Lower leg skin (tissue), 3 donors: ENCODE results near the gene KRT13.

Source experiments
- CTCF ChIP-seq, 3 donors: fragments of 450-650 bp; IDR thresholded peaks; one replicate each; pipeline ENCODE4 v1.5.1; 2016; ENCODE audit warnings: antibody characterized with exemption in 3 of 3, mild to moderate bottlenecking in 3 of 3, moderate library complexity in 2 of 3
- POLR2A ChIP-seq, 2 donors: fragments of 450-650 bp; IDR thresholded peaks; one replicate each; pipeline ENCODE4 v1.6.1; 2016 to 2017; ENCODE audit warnings: antibody characterized with exemption in 2 of 2, mild to moderate bottlenecking in 1 of 2, moderate library complexity in 1 of 2

- no peak for TF ChIP-seq CTCF (IDR thresholded peaks at IDR 0.05)
- no peak for TF ChIP-seq POLR2A (IDR thresholded peaks at IDR 0.05)
Observed at GRCh38 chr17:41511116-41511515, 5.7 kb upstream of the KRT13 start.
